Muscle of back (tissue), 11 donors: ENCODE measurements around the gene HACD1. TPM values are rescaled to one million over a fixed set of nuclear protein-coding genes. Genes with fewer than 3 reads are reported as not detected.
A peak's percentile ranks its signal among the peaks of the same experiment; 100 is the strongest.
"Not testable (repeated sequence)": the region's sequence is repeated elsewhere in the genome, so short reads cannot be mapped to it uniquely, and the experiment has no call there.

Source experiments
- DNase-seq, 3 donors: peaks; one replicate each; pipeline versions ENCODE4 v3.0.0 to v3.0.0-alpha.2; 2013
- polyA plus RNA-seq, 10 donors: library from polyadenylated mRNA; unstranded; fragments of 120-200 nt; gene quantifications; one replicate each; pipeline ENCODE4 v1.2.1, GENCODE V29; 2013; ENCODE audit not compliant: insufficient read length in 10 of 10

Gene HACD1
- polyA plus RNA-seq, 10 donors = 74.2 to 194 (median 132) TPM

DNA sequence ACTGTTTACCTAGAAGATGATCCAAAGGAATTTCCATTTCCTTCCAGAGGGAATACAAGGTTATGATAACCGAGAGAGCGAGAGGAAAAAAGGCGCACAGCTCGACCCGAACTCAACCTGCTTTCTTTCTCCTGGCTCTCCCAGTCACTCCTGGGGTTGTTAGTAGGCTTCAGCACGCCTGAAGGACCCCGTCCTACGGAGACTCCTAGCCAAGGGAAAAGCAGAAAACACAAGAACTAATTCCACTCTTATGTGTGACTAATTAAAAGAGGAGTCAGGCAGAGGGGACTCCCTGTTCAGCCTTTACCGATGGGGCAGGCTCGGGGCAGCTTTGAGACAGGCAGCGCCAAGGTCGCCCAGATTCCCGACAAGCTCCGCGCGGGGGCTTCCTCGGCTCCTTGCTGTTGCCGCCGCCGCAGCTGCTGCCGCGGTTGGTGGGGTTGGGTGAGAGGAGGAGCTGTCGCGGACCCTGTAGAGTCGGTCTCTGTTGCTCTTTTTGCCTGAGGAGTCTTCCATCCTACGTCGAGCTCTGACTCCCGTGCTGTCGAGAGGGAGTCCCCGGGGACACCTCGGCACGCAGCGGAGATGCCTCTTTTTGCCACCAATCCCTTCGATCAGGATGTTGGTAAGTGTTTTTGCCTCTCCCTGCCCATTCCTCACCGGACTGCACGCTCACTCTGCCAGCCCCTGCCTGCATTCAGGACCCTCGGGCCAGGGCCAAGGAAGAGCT lies 26.7 kb upstream of the HACD1 start, which contains the start of gene STAM:
STAM (plus strand) TSS at position 397 of the 730 bp plus-strand sequence; CDS start at position 586, 189 bp downstream.
- peak; percentile 93 to 98 (median 94) for DNase-seq

DNA sequence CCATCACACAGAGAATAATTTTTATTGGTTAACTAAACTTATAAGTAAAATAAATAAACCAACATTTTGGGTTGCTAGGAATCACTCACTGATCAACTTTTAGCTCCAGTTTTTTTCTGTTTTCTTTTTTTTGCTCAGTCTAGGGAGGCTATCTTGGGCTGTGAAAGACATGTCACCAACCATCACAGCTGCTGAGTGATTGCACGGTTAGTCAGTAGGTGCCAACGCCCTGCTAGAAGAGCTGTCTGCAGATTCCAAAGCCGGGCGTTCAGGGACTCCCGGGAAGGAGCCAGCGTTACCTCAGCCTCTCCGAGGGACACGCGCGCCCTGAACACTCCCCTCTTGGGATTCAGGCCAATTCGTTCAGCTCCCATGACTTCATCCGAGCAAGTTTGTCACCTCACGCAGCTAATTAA lies 26.2 kb upstream of the HACD1 start:
- DNase-seq = no peak

DNA sequence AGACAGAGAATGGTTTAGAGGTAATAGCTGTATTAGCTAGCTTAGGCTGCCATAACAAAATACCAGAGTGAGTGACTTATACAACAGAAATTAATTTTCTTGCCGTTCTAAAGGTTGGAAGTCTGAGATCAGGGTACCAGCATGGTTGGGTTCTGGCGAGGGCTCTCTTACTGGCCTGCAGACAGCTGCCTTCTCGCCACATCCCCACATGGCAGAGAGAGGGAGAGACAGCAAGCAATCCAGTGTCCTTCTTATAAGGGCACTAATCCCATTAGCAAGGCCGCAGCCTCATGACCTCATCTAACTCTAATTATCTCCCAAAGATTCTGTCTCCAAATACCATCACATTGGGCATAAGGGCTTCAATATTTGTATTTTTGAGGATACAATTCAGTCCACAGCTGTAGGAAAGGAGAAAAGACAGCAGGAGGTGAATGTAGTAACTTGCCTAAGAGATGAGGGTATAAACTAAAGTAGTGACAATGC lies 23.2 kb upstream of the HACD1 start:
- no peak for DNase-seq

- no peak for DNase-seq
These were observed 20.7 kb upstream of the HACD1 start for GRCh38 chr10:17637869-17638268.

DNA sequence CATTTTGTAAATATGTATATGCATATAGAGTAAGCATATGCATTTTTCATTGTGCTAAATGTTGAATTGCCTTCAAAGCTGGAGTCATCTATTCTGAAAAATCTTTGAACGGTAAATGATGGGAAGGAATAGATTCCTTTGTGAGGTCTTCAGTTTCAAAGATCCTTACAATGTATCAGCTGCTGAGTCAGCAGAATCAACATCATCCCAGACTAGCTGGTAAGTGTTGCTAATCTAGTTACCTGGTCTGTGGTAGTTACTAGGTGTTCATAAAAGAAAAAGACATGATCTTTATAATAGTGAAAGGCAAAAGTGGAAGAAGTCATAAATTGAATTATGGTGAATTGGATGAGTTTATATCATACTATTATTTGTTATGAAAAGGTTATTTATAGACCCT lies 16.2 kb upstream of the HACD1 start:
- DNase-seq = no peak

- not testable (repeated sequence) for DNase-seq
These were observed 15.4 kb upstream of the HACD1 start for GRCh38 chr10:17632590-17632989.

DNA sequence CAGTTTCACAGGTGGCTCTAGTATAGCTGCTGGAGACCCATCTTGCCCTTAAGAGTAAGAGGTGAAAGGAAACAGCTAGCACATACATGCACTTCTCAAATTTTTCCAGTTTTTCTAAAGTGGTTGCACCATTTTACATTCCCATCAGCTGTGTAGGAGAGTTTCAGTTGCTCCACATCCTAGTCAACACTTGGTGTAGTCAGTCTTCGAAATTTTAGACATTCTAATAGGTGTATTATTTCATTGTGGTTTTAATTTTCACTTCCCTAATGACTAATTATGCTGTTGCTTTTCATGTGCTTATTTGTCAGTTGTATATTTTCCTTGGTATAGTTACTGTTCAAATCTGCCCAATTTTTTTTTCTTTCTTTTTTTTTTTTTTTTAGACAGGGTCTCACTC lies 9.5 kb upstream of the HACD1 start:
- no peak for DNase-seq

GRCh38 chr10:17624996-17625395 lies 7.8 kb upstream of the HACD1 start:
- no peak for DNase-seq

DNA sequence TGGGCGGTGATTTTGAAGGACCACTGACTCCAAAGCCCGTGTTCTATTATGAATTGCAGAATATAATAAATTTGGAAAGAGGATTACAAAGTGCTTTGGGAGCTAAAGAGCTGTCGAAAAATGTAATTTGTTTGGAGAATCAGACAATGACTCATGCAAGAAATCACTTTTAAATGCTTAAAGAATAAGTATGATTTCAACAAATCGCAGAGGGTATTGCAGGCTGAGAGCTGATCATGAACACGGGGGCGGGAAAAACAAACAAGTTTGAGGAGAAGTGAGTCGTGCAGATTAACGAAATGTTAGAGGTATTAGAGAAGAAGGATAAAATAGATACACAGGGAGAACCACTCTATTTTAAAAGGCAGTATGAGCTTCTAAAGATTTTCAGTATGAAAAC lies 4.9 kb upstream of the HACD1 start:
- DNase-seq = no peak

DNA sequence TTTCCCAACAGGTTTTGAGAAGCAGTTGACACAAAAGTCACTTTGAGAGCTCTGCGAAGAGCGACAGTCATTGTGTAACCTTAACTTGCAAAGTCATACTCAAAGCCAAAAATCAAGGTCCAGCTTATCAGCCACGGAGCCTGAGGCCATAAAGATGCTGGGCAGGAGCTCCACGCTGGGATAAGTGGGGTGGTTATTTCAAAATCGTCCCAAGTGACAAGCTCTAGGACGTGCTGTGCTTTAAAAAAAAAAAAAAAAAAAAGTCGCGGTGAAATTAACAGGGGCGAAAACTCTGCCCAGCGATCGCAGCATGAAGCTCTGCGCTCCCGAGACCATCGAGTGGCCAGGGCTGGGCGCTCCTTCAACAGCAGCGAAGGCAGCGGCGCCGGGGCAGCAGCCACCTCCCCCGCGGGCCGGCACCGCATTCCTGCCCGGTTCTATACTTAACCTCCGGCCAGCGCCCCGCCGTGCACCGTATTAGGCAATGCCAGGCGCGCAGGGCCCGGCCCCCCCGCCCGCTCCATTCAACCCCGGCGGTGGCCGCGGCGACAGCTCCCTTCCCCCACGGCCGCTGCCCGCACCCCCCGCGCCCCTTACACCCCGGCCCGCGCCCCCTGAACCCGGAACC lies 657 bp downstream of the HACD1 start:
- DNase-seq = peak; percentile 51 to 52 (median 51)

- no peak for DNase-seq
These were observed 7.6 kb downstream of the HACD1 start for GRCh38 chr10:17609523-17610079.

DNA sequence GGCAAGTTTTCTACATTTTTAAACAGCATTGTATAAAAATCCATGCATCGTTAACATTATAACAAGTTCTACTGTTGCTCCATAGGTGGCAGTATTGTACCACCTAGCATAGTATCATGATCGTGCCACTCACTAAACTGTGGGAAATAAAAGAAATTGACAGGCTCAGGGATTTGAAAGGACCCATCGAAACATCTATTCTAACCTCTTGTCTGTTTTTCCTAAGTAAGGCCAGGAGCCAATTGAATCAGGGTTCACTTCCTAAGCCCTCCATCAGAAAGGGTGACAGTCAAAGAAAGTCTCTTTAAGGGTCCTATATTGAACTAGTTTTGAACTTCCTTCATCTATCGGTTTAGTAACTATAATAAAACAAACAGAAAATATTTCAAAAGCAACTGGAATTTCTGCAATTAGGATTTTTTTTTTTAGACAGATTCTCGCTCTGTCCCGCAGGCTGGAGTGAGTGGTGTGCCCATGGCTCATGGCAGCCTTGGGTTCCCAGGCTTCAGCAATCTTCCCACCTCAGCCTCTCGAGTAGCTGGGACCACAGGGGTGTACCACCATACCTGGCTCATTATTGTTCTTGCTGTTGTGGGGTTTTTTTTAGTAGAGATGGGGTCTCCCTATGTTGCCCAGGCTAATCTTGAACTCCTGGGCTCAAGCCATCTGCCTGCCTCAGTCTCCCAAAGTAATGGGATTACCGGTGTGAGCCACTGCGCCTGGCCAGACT lies 9.4 kb downstream of the HACD1 start:
- DNase-seq = peak; percentile 37 to 66 (median 54)

GRCh38 chr10:17607060-17607459 lies 10.1 kb downstream of the HACD1 start:
- no peak for DNase-seq

DNA sequence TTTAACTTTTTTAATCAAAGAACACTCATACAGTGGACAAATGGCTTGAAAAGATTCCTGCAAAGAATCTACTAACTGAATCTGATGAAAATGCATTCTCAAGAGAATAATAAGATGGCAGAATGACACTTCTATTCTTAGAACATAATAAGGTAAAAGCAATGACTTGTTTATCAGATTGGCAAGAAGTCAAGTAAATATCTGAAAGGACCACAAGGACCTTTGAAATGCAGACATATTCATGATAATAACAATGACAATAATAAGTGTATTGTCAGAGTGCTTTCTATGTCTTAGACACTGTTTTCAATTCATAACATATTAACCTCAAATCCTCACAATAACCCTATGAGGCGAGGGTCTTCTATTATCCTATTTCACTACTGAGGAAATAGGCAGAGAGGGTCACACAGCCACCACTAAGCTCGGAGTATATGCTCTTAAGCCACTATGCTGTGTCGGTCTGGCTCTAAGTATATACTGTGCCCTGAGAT lies 10.6 kb downstream of the HACD1 start:
- no peak for DNase-seq

DNA sequence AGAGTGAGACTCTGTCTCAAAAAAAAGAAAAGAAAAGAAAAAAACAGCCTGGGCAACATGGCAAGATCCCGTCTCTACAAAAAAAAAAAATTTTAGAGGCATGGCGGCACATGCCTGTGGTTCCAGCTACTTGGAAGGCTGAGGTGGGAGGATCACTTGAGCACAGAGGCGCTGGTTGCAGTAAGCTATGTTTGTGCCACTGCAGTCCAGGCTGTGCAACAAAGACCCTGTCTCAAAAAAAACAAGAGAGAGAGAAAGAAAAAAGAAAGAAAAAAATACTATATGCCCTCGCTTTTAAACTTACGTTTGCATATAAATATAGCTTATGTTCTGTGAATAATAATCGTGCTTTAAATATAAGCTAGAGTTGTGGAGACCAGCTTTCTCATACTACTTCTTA lies 11.2 kb downstream of the HACD1 start:
- no peak for DNase-seq

DNA sequence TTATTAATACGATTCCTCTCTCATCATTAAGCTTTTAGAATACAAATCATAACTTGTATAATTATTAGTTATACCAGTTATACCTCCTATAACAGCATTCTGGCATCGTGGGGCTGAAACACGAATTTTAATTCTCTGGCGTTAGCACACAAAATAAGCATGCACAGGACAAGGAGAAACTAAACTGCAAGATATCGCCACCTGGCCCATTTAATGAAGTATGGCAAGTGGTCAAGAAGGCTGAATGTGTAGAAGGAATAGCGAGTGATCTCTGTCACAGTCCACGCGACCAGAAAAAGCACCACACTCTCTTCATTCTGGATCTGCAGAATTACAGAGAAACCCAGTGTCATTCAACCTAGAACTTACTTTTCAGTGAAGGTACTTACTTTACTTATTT lies 18.1 kb downstream of the HACD1 start:
- peak in 2 of 3 donors; percentile 6 to 22 for DNase-seq

GRCh38 chr10:17597386-17597785 lies 19.8 kb downstream of the HACD1 start:
- no peak for DNase-seq

- no peak for DNase-seq
These were observed 26.1 kb downstream of the HACD1 start for GRCh38 chr10:17590969-17591645.

GRCh38 chr10:17589316-17589715 lies 27.9 kb downstream of the HACD1 start:
- DNase-seq = not testable (repeated sequence)

DNA sequence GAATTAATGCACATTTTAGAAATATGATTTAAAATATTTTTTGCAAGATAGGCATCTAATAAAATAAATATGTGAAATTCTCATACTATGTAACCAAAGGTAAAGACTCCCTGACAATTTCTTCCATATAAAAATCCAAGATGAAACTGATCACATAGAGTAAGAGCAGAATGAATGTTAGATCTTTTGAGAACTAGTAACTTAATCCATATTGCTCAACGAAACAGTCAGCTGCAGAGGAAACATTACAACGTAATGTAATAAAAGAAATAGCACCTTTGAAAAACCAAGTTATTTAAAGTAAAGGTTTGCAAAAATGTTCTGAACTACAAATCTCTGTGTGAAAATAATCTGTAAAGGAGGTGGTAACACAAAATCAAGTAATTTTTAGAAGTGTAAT lies 28.8 kb downstream of the HACD1 start:
- no peak for DNase-seq

- DNase-seq = not testable (repeated sequence)
These were observed 29.9 kb downstream of the HACD1 start for GRCh38 chr10:17587321-17587720.
